GM18909 (cell line): ENCODE data around the gene LRRC49.

Experiments used
- ATAC-seq: cut with Tn5 transposase; IDR thresholded peaks from one replicate; pipeline ENCODE4 v1.9.1; 2021; ENCODE audit warnings: mild to moderate bottlenecking; ENCODE audit not compliant: unreplicated experiment, poor library complexity

The LRRC49 gene

DNA sequence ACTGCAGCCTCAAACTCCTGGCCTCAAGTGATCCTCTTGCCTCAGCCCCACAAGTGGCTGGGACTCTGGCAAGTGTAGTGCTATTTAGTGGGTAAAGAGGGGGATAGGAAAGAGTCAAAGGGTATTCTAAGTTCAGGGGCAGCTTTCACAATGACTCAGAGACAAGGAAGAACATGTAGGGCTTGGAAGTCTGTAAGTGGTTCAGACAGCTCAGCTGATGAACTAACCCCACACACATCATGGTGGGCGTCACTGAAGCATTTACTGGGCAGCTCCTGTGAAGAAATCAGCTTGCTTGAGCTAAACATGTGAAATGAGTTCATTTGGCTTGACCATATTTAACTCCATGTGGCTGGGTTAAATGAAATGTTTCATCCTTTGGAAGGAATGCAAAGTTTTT lies 188.1 kb downstream of the LRRC49 start:
- no peak for ATAC-seq

DNA sequence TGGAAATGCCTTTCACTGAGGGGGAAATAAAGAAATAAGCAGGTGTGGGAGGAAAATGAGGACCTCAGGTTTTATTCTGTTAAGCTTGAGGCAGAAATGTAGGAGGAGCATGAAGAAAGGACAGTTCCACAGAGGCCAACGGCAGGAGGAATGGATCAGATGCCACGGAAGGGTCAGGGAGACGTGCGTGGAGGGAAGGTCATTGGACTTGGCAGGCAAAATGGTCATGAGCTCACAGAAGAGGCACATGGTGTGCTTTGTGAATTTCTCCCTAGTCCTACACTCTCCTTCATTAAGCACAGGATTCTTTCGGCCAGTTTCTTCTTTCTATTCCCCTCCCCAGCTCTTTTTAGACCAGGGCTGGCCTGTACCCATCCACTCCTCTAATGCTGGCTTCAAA lies 190.2 kb downstream of the LRRC49 start:
- no peak for ATAC-seq

DNA sequence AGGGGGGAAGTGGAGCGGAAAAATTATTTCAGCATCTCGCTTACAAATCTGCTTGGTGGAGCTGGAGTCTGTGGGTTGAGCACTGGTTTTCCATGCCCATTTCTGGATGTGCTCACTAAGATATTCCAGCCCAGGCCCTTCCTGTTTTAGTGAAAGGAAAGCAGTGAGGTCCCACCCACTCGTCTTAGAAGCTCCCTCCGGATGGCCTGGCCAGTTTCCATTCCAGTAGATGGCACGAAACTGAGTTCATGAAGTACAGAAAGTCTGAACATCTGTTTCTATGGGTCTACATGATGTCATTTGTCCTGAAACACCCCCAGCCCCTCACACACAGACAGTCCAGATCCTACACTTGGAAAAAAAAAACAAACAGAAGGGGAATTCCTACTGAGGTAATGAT lies 190.7 kb downstream of the LRRC49 start:
- no peak for ATAC-seq

DNA sequence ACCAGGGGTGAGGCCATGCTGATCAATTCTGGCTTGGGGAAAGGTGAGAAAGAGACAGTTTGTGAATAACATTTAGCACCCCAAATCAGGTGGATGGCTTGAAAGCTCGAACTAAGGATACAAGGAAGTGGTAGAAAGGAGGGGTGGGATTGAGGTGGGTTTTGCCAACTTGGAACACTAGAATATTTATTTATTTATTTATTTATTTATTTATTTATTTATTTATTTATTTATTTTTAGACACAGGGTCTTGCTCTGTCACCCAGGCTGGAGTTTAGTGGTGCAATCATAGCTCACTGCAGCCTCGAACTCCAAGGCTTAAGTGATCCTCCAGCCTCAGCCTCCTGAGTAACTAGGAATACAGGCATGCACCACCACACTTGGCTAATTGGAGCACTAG lies 191.6 kb downstream of the LRRC49 start:
- ATAC-seq, result no peak

DNA sequence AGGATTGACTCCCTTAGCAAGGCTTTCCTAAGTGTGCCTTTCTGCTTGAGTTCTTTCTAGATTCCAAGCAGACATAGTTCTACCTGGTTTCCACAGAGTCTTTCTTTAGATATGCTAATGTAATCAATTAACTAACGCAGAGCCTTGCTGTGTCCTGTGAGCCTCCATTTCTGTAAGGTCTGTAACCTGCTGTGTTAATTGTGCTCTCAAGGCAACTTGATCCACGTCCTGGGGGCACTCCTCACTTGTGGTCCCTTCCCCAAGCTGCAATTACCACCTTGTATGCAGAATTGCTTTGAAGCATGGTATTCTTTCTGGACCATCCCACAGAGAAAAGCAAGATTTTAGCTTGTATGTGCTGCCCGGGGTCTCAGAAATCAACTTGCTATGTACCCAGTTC lies 193.2 kb downstream of the LRRC49 start:
- no peak for ATAC-seq

DNA sequence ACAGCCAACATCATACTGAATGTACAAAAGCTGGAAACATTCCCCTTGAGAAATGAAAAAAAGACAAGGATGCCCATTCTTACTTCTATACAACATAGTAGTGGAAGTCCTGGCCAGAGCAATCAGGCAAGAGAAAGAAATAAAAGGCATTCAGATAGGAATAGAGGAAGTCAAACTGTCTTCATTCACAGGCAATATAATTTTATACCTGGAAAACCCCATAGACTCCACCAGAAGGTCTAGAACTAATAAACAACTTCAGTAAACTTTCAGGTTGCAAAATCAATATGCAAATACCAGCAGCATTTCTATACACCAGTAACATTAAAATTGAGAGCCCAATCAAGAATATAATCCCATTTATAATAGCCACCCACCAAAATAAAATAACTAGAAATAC lies 195.5 kb downstream of the LRRC49 start:
- no peak for ATAC-seq

DNA sequence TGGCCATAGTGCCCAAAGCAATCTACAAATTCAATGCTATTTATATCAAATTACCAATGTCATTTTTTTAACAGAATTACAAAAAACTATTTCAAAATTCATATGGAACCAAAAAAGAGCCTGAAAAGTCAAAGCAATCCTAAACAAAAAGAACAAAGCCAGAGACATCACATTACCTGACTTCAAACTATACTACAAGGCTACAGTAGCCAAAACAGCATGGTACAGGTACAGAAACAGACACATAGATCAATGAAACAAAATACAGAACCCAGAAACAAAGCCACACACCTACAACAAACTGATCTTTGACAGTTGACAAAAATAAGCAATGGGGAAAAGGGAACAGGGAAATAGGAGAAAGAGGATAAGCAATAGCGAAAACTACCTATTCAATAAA lies 196.1 kb downstream of the LRRC49 start:
- no peak for ATAC-seq

DNA sequence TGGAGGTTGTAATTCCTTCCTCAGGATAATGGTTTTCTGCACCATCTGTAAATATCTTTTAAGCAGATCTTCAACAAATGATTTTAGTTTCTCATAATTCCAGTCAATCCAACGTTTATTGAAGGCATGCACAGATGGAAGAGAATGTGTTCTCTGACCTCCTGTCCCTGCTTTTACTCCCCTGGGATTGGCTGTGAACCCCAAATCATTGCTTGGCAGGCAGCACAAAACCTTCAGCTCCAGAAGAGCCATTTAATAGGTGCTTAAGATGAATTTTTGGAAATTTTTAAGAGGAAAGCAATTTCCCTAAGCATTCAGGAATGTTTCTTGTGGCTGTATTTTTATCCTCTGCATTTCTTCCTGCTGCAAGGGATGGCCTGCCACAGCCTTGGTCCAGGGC lies 197.2 kb downstream of the LRRC49 start:
- no peak for ATAC-seq

DNA sequence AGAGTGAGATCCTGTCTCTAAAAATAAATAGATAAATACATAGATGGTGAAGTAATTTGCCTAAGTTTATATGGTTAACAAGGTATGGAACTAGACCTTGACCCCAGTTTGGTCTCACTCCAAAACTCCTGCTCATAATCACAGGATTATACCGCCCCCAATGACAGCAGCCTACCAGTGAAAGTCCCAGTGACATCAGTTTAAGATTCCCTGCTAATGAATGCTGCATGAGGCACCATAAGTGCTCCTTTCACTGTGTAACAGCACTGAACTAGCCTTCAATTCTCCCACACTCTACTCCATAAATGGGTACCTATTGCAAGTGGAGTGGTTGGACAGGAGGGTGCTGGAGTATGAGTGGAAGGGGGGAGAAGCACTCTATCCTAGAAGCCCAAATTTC lies 199.0 kb downstream of the LRRC49 start:
- ATAC-seq, result no peak

DNA sequence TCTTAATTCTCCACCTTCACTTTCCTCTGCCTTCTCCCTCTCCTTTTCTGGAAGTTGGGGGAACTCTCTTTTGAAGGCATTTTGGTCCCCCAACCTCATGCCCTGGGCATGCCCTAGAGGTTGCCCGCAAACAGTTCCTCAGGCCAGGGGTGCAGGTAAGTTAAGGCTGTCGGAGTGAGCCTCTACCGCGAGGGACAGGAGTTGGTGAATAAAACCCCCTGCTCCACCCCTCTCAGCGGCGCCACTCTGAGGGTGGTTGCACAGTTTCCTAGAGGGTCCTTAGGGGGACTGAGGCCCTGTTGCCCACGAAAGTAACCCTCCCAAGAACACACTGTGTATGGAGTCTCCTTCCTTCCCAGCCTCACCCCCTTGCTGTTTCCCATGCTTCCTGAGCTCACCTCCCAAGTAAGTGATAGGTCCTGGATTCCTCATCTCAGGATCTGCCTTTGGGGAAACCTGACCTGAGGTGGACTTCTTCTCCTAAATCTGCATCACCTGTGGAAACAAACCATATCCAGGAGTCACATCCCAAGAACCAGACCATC lies 199.5 kb downstream of the LRRC49 start:
- no peak for ATAC-seq

DNA sequence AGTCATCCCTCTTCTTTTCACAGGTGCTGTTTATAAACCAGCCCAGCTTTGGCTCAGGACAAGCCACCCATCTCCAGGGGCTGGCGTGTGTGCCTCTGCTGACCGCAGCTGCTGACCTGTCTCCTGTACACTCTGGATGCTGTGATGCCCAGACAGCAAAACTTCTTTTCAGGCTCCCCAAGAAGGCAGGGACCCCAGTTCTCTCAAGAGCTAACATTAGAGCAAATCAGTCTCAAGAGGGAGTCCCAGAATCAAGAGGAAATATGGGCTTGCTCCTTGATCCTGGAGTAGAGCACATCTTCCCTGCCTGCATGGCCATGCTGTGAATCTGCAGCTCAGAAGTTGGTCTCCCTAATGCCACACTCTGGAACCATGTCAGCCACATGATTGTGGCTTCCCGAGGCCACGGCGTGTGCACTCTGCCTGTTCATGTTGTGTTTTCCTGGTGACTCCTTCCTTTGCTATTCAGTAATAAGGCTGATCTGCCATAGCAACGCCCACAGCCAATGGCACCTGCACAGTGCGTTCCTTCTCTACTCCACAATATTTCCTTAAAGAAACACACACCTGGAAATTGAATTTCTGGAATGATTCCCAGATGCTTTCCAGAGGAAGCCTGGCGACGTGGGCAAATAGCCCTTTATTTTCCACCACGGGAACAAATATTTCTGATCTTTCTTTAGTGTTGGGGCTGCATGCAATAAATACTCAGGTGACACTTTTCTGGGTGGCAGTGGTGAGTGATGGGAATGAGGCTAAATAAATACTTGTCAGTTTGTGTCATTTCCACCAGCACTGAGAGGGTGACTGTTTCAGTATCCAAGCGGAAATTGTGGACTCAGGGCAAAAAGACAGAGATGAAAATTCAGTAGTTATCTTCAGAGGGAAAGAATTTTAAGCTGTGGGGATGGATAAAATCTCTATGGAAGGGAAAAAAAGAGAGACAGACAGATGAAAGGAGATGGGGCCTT lies 200.7 kb downstream of the LRRC49 start:
- ATAC-seq, result no peak

DNA sequence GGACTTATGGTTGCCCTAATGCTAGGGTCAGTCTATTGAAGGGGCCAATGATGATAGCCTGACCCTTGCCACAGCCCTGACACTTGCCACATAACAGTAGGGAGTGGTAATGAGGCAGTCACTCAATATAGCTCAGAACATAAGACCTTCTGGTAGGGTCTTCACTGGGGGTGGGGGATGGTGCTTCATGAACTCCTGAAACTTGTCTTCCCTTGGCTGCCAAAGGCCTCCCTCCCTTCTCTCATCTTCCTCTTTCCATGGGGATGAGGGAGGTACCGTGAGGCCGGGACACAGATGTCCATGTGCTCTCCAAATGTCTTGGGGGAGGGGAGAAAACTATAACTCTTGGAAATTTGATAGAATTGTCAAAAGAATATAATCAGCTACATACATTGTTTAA lies 201.5 kb downstream of the LRRC49 start:
- ATAC-seq, result no peak

DNA sequence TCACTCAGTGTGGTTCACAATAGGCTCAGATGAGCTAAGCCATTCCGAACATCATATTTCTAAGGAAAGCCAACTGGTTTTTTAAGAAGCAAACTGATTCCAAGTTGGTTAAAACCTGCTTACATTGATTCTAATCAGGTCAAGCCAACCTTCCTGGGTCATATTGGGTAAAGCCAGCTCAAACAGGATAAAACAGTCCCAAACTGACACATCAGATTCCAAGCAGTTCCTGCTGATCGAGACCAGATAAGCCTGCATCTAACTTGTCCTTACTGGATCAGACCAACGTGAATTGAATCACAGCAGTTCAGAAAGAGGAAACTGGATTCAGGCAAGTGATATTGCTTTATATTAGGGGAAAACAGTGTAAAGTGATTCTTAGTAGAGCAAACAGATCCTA lies 204.1 kb downstream of the LRRC49 start:
- no peak for ATAC-seq

DNA sequence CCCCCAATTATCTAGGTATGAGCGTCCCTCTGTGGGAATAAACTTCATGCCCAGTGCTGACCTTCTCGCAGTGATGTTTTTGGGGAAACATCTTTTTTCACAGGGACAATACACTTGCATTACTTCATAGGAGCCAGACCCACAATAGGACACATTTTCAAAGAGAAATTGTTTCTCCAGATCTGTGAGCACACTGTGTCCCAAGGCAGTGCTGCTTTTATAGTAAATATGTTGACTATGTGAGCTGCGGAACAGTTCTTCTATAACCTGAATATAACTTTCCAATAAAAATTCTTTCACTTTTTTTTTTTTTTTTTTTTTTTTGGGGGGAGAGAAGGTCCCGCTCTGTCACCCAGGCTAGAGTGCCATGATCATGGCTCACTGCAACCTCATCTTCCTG lies 205.3 kb downstream of the LRRC49 start:
- ATAC-seq, result no peak

DNA sequence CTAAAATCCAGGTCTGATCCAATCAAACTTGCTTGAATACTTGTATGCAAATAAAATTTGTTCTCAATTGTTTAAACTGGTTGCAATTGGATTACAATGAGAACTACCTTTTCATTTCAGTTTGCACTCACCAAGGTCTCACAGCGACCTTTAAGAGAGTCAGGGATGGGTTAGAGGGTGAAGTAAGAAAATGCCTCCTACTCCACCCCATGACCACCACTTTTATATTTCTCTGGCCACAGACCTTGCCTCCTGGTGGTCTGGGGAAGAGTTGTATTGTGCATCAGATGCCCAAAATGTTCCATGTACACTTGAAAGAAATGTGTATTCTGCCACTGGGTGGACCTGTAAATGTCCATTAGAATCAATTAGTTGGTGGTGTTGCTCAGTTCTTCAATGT lies 206.3 kb downstream of the LRRC49 start:
- no peak for ATAC-seq
